NCI-H1417 (cell line): Measurements from ENCODE around the gene MTERF4.
A peak's percentile ranks its signal among the peaks of the same experiment; 100 is the strongest.

Experiments used
- DNase-seq, 3 experiments: peaks; one replicate each; lab custom pipeline; 2025; lab: John Stamatoyannopoulos, UW

Gene MTERF4

DNA sequence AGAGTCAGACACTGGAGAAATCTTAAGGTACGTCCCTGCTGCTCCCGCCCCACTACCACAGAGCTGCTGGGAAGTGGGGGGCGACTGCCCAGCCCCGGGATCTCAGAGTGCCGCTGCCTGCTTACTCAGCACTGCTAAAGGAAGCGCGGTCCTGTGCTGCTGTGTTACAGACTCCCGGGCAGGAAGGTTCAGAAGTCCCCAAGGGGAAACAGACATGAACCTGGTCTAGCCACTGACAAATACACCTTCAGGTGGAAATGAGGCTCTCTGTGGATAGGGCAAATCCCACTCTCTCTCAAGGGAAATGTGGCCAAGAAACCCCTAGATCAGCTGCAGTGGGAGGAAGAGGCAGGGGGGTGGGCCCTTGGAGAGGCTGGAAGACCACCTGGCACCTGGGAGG lies 13.7 kb downstream of the MTERF4 start:
- no peak for DNase-seq

DNA sequence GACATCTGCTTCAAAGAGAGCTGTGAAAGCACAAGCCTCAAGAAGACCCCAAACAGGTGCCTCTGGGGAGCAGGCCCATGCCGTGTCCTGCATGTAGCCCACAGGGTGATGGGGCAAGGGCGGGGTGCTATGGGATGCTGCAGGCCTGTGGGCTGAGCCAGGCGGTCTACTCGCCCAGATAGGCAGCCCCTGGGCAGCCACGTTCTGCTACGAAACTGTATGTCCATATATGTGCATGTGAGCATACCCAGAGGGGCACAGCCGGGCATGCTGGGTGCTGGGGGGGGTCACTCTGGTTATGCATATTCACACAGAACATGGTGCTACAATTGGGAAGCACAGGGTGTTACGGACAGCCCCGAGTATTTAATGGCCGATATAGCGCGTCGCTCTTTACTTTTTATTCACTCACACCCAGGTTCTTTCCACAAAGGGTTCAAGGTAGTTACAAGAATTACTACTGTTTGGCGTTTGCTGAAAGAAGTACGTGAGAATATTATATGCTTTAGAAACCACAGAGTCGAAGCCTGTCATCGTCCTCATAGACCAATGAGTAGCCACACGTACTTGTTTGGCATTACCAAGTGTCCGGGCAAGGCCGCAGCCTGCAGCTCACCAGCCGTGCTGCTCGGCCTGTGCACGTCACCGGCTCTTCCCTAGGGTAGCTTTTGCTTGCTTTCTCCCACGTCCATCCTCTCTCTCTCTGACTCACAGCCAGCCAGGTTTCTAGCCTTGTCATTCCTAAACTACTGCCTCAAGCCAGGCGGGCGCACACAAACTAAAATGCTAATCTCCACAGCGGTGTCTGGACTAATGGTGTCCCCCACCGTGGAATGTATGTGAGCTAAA lies 14.4 kb downstream of the MTERF4 start:
- DNase-seq = no peak

DNA sequence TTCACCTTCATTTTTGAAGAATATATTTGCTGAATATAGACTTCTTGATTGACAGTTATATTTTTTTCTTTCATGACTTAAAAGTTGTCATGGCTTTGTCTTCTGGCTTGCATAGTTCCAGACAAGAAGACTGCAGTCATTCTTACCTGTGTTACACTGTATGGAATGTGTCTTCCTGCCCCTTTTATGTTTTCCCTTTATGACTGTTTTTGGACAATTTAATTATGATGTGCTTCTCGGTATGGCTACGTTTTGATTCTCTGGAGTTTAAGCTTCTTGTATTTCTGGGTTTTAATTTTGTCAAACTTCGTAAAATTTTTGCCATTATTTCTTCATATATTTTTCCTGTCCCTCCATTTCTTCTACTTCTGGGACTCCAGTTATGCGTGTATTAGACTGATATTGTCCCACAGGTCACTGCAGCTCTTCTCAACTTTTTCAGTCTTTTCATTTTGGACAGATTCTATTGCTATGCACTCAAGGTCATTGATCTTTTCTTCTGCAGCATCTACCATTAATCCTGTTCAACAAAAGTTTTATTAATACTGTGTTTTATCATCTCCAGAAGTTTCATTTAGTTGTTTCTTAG lies 17.1 kb downstream of the MTERF4 start:
- DNase-seq = no peak

DNA sequence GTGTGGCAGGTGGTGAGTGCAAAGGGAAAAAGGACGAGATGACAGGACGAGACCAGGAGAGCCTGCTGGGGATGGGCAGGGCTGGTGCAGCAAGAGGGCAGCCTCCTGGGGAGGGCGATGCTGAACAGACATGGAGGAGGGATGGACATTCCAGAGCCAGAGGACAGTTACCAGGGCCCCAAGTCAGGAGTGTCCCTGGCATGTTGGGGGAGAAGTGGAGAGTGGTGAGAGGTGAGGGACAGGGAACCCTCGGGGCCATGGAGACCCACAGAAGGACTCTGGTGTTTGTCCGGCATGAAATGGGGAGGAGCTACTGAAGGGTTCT lies 19.0 kb downstream of the MTERF4 start:
- DNase-seq = no peak

DNA sequence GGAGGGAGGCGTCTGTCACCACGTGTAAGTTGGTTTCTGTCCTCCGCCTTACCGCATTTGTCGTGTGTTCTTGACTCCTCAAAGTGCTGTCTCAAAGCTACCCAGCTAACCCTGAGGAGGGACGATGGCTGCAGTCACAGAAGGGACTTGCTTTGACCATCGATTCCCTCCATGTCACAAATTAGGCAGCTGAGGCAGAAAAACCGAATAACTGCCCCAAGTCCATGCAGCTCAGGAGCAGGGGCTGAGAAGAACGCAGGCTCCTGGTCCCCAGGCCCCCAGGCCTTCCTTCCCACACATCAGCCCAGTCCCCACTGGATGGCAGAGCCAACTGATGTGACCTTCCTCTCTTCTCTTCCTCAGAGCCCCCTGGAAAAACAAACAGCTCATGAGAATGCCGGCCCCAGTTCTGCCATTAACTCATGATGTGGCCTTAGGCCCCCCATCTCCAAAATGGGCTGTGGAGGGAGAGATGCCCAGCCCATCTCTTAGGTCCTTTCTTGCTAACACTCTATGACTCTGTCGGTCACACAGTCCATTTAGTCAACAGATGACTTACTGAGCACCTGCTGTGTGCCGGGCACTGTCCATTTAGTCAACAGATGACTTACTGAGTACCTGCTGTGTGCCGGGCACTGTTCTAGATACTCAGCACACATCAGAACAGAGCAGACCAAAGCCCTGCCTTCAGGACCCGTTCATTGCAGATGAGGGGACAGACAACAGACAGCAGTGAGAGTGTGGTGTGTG lies 19.6 kb downstream of the MTERF4 start:
- DNase-seq = peak in 1 of 3 experiments; percentile 3

DNA sequence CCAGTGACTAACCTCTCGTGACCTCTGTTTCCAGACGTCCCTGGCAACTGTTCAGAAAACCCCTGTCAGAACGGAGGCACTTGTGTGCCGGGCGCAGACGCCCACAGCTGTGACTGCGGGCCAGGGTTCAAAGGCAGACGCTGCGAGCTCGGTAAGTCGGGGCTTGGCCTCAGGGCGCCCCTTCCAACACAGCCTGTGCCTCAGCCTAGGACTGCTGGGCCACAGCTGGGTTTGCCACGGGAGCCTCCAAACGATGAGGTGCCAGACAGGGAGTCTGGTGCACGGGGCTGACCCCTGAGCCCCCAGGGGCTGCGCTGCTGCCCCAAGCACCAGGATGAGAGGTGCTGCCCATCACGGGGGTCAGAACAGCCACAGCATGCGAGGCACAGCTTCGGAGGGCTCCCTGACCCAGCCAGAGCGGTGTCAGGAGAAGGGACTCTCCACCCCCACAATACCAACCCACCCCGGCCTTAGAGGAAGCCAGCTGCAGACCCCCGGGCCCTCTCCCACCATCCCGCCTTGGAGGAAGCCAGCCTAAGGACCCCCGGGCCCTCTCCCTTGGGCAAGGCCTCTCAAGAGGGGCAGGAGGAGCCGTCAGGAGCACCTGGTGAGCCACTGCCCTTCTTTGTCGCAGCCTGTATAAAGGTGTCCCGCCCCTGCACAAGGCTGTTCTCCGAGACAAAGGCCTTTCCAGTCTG lies 20.3 kb downstream of the MTERF4 start:
- DNase-seq = no peak

DNA sequence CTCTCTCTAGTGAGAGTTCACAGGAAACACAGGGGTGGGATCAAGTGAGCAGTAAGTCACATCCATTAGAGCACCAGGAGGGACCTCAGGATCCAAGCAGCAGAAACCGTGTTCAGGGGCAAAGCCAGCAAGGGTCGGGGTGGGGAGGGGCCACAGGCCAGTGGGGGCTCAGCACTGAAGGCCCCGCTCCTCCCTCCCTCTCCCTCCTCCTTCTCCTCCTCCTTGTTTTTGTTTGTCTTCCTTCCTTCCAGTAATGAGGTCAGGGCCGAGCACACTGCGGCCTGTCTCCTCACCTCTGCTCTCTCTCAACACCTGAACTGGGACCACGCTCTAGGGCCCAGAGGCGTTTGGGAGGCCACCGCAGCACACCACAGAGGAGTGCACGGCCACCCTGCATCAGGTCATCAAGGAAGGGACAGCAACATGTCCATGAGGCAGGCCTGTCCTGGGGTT lies 20.9 kb downstream of the MTERF4 start:
- no peak for DNase-seq

DNA sequence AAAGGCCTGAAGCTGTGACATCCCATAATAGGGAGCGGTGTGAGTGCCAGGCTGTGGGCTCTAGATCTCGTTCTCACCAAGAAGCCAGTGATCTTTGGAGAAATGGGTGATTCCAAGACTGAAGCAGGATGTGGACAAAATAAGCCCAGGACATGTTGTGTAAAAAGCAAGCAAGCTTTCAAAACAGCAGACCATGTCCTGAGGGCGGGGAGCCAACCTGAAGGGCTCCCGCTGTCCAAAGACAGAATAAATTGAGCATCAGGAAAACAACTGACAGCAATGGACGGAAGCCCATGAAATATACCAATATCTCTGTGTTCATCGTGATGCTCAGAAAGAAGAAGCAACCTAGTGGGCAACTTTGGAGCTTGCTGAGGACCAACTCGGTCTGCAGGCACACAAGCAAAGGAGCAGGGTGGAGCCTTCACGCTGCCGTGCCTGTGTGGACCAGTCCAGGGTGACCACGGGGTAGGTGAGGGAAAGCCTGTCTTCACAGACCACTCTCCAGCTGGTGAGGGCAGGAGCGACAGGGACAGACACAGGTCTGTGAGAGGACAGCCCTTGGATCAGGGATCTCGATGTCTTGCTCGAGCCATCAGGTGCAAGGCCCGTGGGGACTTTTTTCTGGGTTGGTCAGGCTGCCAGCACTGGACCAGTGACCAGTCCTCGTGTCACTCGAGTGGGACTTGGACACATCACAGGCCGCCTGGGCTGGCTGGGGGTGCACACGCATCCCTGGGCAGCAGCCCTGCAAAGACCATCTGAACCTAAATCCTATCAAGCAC lies 21.5 kb downstream of the MTERF4 start:
- no peak for DNase-seq

DNA sequence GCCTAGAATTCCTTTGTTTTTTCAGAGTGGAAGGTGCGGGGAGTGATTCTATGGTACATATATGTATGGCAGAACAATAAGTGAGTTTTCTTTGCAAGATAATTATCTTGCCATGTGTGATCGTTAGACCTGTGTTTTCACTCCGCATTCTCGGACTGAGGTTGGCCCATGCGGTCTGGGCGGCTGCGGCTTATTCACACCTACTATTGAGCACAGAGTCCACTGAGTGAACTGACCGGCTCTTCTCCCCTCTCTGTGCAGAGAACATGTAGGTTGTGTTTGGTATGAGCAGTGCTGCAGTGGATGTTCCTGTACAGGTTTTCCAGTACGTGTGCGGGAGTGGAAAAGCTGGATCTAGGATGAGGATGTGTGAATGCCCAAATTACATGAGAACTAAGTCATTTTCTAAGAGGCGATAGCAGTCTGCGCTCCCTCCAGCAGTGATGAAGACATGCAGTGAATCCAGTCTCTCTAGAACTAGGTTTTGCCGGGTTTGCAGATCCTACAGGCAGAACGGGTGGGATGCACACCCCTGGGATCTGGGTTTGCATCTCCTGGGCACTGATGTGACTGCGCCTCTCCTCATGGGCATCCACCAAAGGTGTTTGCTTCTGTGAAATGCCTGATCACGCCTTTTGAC lies 27.1 kb downstream of the MTERF4 start:
- DNase-seq = no peak

DNA sequence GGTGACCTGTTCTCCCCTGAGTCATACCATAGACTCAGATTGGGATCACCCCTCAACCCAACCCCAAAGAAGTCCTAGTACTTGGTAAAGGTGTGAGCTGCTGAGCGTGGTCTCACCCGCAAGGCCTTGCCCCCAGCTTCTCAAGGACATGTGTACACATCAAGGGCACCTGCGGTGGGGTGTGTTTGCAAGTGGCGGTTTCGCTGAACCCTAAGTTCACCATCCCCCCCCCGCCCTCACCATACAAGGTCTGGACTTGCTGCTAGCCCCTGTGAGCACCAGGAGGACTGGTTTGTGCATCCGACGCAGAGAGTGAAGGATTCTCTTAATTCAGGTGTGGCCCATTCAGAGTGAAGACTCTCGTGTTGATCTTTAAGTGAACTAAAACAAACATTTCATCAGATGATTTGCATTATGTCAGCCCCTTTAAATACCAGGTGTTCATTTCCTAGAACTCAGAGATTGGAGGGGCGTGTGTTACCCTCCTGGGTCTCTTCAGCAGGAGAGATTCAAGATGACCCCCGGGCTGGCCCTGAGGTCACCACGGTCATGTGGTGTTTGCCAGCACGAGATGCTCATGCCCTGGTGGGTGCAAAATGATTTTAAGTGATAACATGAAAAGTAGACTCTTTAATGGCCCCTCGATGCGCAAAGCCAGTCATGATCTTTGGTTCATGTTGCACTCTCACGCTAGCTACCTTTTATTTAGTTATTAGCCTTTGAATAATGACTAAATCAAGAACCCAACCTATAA lies 27.8 kb downstream of the MTERF4 start:
- DNase-seq = no peak

DNA sequence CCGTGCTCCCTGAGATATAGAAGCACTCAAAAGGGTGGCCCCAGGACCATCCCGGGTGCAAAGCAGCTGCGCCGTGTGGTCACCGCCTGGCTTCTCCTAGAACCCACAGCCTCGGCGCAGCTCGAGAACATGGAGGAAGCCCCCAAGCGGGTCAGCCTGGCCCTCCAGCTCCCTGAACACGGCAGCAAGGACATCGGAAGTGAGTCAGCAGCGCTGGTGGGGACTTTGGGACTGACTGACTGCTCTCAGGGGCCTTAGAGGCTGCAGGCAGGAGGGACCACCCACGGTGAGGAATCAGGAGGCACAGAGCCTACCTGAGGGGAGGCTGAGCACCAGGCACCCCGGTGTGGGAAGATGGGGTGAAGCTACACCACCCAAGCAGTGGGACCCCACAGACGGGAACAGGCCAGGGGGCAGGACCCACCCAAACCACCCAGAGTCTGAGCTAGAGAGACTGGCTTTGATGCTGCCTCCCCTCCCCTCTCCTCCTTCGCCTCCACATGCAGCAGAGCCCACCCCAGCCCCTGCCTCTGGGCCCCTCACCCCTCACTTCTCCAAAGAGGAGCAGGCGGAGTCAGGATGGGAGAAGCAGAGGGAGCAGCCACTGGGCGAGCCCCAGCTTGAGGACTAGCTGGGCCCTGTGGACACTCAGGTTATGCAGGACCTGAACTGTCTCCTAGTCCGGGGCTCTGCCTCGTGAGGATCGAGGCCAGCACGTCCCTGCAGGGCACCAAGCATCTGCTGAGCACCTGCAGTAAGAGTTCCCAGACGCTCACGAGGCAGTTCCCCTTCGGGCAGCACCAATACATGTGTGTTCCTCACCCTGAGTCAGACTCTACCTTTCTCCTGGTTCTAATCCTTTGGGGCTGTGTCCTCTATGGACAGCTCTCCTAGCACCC lies 28.7 kb downstream of the MTERF4 start:
- no peak for DNase-seq

DNA sequence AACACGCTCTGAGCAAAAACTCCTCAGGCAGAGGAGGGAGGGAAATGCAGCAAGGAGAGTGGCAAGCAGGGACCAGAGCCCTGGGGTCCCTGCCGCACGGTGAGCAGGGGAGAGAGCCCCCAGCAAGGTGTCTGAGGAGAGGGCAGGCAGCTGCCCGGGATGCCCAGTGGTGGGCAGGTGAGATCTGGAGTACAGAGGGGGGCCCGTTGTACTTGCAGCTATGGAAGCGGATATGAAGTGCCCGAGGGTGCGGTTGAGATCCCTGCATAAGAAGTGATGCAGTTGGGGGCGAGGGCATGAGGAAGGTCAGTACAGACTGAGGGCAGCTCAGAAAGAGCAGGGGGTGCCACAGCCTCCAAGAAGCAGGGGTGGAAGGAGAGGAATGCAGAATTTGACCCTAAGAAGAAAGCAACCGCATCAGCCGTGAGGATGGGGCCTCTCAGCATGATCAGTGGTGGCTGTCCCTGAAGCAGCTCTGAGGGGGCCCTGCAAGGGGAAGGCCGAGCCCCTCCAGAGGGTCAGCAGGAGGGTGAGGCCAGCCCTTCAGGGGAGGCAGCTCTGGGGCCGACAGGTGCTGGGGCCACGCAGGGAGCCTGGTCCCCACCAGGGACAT lies 29.4 kb downstream of the MTERF4 start:
- no peak for DNase-seq

DNA sequence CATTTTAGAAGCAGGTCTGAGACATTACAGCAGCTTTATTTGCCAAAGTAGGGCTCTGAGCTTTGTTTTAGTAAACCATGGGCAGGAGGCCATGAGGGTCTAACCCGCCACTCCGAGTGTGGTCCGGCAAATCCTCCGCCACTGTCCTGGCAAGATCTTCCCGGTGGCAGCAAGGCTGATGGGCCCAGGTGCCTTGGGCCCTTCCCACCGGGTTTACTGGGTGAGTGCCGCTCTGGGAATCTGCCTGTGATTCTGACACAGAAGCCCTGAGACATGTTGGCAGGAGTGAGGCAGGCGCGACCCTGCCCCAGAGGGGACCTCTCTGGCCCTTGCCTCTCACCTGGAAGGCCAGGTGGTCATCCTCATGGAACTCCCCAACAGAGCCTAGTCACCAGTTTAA lies 29.9 kb downstream of the MTERF4 start:
- DNase-seq = no peak

DNA sequence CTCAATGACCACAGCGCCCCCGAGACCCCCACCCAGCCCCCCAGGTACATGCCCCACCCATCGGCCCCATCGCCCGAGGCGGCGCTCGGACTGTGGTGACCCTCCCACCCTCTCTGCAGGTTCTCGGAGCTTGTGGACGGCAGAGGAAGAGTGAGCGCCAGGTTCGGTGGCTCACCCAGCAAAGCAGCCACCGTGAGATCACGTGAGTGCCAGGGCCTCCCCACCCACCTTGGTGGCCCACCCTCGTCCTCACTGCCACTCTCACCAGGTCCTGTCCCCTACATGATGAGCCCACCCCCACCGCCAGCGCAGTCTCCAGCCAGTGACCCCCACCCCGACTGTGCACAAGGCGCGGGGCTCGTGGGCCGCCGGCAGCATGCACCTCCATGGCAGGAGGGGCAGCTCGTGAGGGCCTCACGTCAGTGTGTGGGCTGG lies 30.4 kb downstream of the MTERF4 start:
- DNase-seq = no peak

DNA sequence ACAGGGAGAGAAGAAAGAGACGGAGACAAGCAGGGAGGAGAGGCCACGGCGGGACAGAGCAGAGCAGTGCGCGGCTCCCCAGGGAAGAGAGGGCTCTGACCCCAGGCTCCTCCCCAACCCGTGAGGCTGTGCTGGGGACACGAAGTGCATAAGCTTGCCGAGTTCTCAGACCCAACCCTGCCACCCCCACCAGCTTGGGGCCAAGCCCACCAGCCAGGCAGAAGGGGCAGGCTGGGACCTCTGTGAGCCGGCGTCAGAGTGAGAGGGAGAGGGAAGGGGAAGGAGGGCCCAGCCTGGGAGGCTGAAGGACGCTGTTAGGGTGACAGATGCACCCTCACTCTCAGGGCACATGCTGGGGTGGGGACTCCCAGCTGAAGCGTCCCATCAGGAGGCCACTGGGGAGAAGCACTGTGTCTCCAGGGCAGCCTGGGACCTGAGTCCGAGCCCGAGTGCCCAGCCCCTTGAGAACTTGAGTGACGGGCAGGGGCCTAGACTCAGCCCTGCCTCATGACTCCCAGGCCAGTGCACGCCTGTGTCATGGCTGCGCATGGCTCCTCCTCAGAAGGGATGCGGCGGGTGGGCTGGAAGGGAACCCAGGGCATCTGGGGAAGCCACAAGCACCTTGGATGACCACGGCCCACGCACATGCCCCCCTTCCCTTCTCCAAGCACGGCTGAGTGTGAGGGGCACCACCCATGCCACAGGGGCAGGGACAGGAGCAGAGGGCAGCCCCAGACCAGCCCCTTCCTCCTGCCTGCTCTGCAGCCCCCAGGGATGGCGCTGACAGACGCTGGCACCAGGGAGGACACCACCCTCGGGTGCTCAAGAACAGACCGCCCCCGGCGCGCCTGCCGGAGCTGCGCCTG lies 31.0 kb downstream of the MTERF4 start:
- DNase-seq = no peak

DNA sequence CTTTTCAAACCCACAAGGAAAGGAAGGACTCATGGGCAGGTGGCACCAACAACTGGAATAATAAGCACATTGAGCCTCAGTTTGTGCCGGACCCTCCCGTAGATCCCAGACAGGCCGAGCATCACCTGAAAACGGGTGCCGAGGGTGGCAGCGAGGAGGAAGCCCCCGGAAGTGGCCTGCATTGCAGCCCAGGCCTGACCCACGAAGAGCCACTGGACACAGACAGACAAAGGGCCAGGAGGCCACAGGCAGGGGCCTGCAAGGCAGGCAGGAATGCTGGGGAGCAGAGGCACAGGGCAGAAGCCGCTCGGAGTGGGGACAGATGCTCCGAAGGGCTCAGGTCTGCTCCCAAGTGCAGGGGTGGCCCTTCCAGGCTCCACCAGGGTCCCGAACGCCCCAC lies 31.7 kb downstream of the MTERF4 start:
- no peak for DNase-seq

DNA sequence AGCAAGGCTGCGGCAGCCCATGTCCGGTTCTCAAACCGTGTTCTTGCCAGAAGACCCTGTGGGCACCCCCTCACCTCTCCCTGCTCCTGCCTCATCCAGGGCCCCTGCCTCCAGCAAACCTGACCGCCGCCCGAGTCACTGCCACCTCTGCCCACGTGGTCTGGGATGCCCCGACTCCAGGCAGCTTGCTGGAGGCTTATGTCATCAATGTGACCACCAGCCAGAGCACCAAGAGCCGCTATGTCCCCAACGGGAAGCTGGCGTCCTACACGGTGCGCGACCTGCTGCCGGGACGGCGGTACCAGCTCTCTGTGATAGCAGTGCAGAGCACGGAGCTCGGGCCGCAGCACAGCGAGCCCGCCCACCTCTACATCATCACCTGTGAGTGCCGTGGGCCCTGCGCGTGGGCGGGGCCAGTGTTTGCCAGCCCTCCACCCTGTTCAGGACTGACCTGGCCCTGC lies 32.2 kb downstream of the MTERF4 start:
- no peak for DNase-seq
